MM.1S (cell line): ENCODE results near the gene ADCY5.

Experiments
- DNase-seq: peaks from one replicate; pipeline ENCODE4 v3.0.0-alpha.2; 2015
- H2AFZ ChIP-seq: fragments of 300-600 bp; sonication (generic); 2 replicates; pipeline ENCODE4 v1.6.0; 2016; ENCODE audit warnings: antibody characterized with exemption, low read length
- H3F3A ChIP-seq: fragments of 300-600 bp; sonication (generic); 2 replicates; pipeline ENCODE4 v1.6.1; 2016; ENCODE audit warnings: mild to moderate bottlenecking, antibody characterized with exemption, low read length, moderate library complexity, mixed read lengths; ENCODE audit not compliant: insufficient read depth
- H3K27ac ChIP-seq: fragments of 300-600 bp; sonication (generic); 2 replicates; pipeline ENCODE4 v1.5.1; 2016; ENCODE audit warnings: mild to moderate bottlenecking, low read length
- H3K27me3 ChIP-seq: fragments of 300-600 bp; sonication (generic); replicated peaks from 2 replicates; pipeline ENCODE4 v1.6.0; 2016; ENCODE audit warnings: low read length; ENCODE audit not compliant: insufficient read depth
- H3K36me3 ChIP-seq: fragments of 300-600 bp; sonication (generic); replicated peaks from 2 replicates; pipeline ENCODE4 v1.6.1; 2016; ENCODE audit warnings: mild to moderate bottlenecking, low read length, mixed read lengths; ENCODE audit not compliant: insufficient read depth
- H3K4me1 ChIP-seq: fragments of 300-600 bp; sonication (generic); 2 replicates; pipeline ENCODE4 v1.6.1; 2016; ENCODE audit warnings: low read length, mixed read lengths
- H3K4me2 ChIP-seq: fragments of 300-600 bp; sonication (generic); 2 replicates; pipeline ENCODE4 v1.6.0; 2016; ENCODE audit warnings: low read depth, low read length
- H3K4me3 ChIP-seq: fragments of 300-600 bp; sonication (generic); 2 replicates; pipeline ENCODE4 v1.5.1; 2016; ENCODE audit warnings: low read length, mixed read lengths
- H3K79me2 ChIP-seq: fragments of 300-600 bp; sonication (generic); 2 replicates; pipeline ENCODE4 v1.6.1; 2016; ENCODE audit warnings: mixed run types, low read length, mixed read lengths
- H3K9ac ChIP-seq: fragments of 300-600 bp; sonication (generic); 2 replicates; pipeline ENCODE4 v1.6.1; 2016; ENCODE audit warnings: low read length, mixed read lengths
- H3K9me2 ChIP-seq: fragments of 300-600 bp; sonication (generic); replicated peaks from 2 replicates; pipeline ENCODE4 v1.6.1; 2016; ENCODE audit warnings: mild to moderate bottlenecking, low read length, mixed read lengths; ENCODE audit not compliant: insufficient read depth
- H3K9me3 ChIP-seq: fragments of 300-600 bp; sonication (generic); replicated peaks from 2 replicates; pipeline ENCODE4 v1.6.1; 2016; ENCODE audit warnings: mild to moderate bottlenecking, low read length, mixed read lengths; ENCODE audit not compliant: insufficient read depth
- H4K20me1 ChIP-seq: fragments of 300-600 bp; sonication (generic); 2 replicates; pipeline ENCODE4 v1.6.1; 2016; ENCODE audit warnings: mild to moderate bottlenecking, low read length, moderate library complexity, mixed read lengths; ENCODE audit not compliant: insufficient read depth
- CTCF ChIP-seq: fragments of 300-600 bp; sonication (generic); IDR thresholded peaks from 2 replicates; pipeline ENCODE4 v1.5.1; 2016; ENCODE audit warnings: antibody characterized with exemption, low read length, mixed read lengths
- EZH2 ChIP-seq: fragments of 300-600 bp; sonication (generic); optimal IDR thresholded peaks from 2 replicates; pipeline ENCODE3; 2017; ENCODE audit warnings: low read depth, mild to moderate bottlenecking, antibody characterized with exemption, low read length, mixed read lengths
- EZH2phosphoT487 ChIP-seq: fragments of 300-600 bp; sonication (generic); IDR thresholded peaks from 2 replicates; pipeline ENCODE4 v1.6.1; 2018; ENCODE audit warnings: antibody characterized with exemption, low read length

ADCY5 gene

GRCh38 chr3:123291404-123291803 lies 157.5 kb downstream of the ADCY5 start:
- no peak overlapping the region for H3K27ac ChIP-seq

GRCh38 chr3:123290962-123291361 lies 157.9 kb downstream of the ADCY5 start:
- Histone ChIP-seq H3K27ac (no peak overlapping the region), H3K9me3 (no peaks in the 10 kb centered on the region), H3K9me2 (no peaks in the 10 kb centered on the region), H3K4me3 (no peak overlapping the region), H3K27me3 (0 out of 2 replicates have a peak, but pooled peaks cover 8% of the 10 kb centered on the region), H3K4me1 (no peaks in the 10 kb centered on the region), H2AFZ (no peak overlapping the region), H3K79me2 (no peaks in the 10 kb centered on the region), H3K4me2 (no peak overlapping the region), H4K20me1 (no peaks in the 10 kb centered on the region), H3K36me3 (no peaks in the 10 kb centered on the region), H3K9ac (no peak overlapping the region), H3F3A (no peaks in the 10 kb centered on the region)
- DNase-seq = no peak
- TF ChIP-seq EZH2phosphoT487 (no peak), CTCF (no peak), EZH2 (no peak)

More at GRCh38 chr3:123291404-123291803, 157.5 kb downstream of the ADCY5 start:
- Histone ChIP-seq H3K9me2 (no peaks in the 10 kb centered on the region), H3K36me3 (no peaks in the 10 kb centered on the region), H3K4me2 (no peak overlapping the region), H3K79me2 (no peaks in the 10 kb centered on the region), H3K9ac (no peak overlapping the region), H3K9me3 (no peaks in the 10 kb centered on the region), H4K20me1 (no peaks in the 10 kb centered on the region), H2AFZ (no peak overlapping the region), H3K4me1 (no peaks in the 10 kb centered on the region), H3K4me3 (no peak overlapping the region), H3F3A (no peaks in the 10 kb centered on the region), H3K27me3 (0 out of 2 replicates have a peak, but pooled peaks cover 8% of the 10 kb centered on the region)
- TF ChIP-seq EZH2phosphoT487 (no peak), EZH2 (no peak)
- no peak for DNase-seq

GRCh38 chr3:123290107-123290930 lies 158.6 kb downstream of the ADCY5 start:
- H3K9ac ChIP-seq = no peak overlapping the region
- no peak overlapping the region for H3K27ac ChIP-seq
- no peaks in the 10 kb centered on the region for H3K4me1 ChIP-seq
- 0 out of 2 replicates have a peak, but pooled peaks cover 8% of the 10 kb centered on the region for H3K27me3 ChIP-seq
- no peaks in the 10 kb centered on the region for H3K36me3 ChIP-seq
- no peak overlapping the region for H3K4me3 ChIP-seq
- H2AFZ ChIP-seq = no peak overlapping the region
- TF ChIP-seq EZH2phosphoT487 (no peak), EZH2 (no peak), CTCF (no peak)
- DNase-seq = no peak
- H4K20me1 ChIP-seq = no peaks in the 10 kb centered on the region
- no peaks in the 10 kb centered on the region for H3K9me3 ChIP-seq
- H3F3A ChIP-seq = no peaks in the 10 kb centered on the region
- H3K4me2 ChIP-seq = no peak overlapping the region
- no peaks in the 10 kb centered on the region for H3K9me2 ChIP-seq
- no peaks in the 10 kb centered on the region for H3K79me2 ChIP-seq
